ENCODE measurements around the gene FAM9B. TPM values are rescaled to one million over a fixed set of nuclear protein-coding genes. Genes with fewer than 3 reads are reported as not detected.

The FAM9B gene
- polyA plus RNA-seq, 1 donor from 2014 or later: not detected

- Histone ChIP-seq H2AFZ (ENCODE audit: low read depth, low read length) (no peak overlapping the region), H3K9ac (ENCODE audit: low read length) (no peak overlapping the region), H3K36me3 (ENCODE audit: insufficient read depth, low read length) (no peaks in the 10 kb centered on the region), H3K9me3 (ENCODE audit: low read length) (no peaks in the 10 kb centered on the region), H3K27ac (ENCODE audit: low read length) (no peak overlapping the region), H3F3A (ENCODE audit: insufficient read depth, low read length, poor library complexity, severe bottlenecking) (no peaks in the 10 kb centered on the region), H3K79me2 (replicated peaks; ENCODE audit: insufficient read depth, low read length) (no peaks in the 10 kb centered on the region), H3K9me2 (ENCODE audit: insufficient read depth, low read length) (no peaks in the 10 kb centered on the region), H3K27me3 (ENCODE audit: insufficient read depth, low read depth, low read length) (no peaks in the 10 kb centered on the region), H4K20me1 (ENCODE audit: insufficient read depth) (no peaks in the 10 kb centered on the region), H3K4me3 (ENCODE audit: low read length) (no peak overlapping the region), H3K4me2 (ENCODE audit: low read length) (no peak overlapping the region)
- TF ChIP-seq POLR2AphosphoS5 (IDR thresholded peaks at IDR 0.05) (no peak), EP300 (conservative IDR thresholded peaks at IDR 0.05; ENCODE audit: poor library complexity, severe bottlenecking) (no peak), REST (IDR thresholded peaks at IDR 0.05; ENCODE audit: borderline replicate concordance) (no peak), TAF1 (IDR thresholded peaks at IDR 0.05; ENCODE audit: low read depth) (no peak), RAD21 (conservative IDR thresholded peaks at IDR 0.05) (no peak), CTCF (IDR thresholded peaks at IDR 0.05; ENCODE audit: poor library complexity, severe bottlenecking) (no peak), EZH2 (IDR thresholded peaks at IDR 0.05; ENCODE audit: borderline replicate concordance, insufficient read depth, low read length, poor library complexity, severe bottlenecking) (no peak), SMC3 (conservative IDR thresholded peaks at IDR 0.05; ENCODE audit: poor library complexity) (no peak), MXI1 (conservative IDR thresholded peaks at IDR 0.05; ENCODE audit: poor library complexity, severe bottlenecking) (no peak)
Observed at GRCh38 chrX:9033179-9033578, 748 bp downstream of the FAM9B start.

- Histone ChIP-seq H3K9ac (ENCODE audit: low read length) (no peak overlapping the region), H3K4me3 (ENCODE audit: low read length) (no peak overlapping the region), H3K9me3 (ENCODE audit: low read length) (no peaks in the 10 kb centered on the region), H3K27ac (ENCODE audit: low read length) (no peak overlapping the region), H3K36me3 (ENCODE audit: insufficient read depth, low read length) (no peaks in the 10 kb centered on the region), H3F3A (ENCODE audit: insufficient read depth, low read length, poor library complexity, severe bottlenecking) (no peaks in the 10 kb centered on the region), H3K79me2 (replicated peaks; ENCODE audit: insufficient read depth, low read length) (no peaks in the 10 kb centered on the region), H3K27me3 (ENCODE audit: insufficient read depth, low read depth, low read length) (no peaks in the 10 kb centered on the region), H3K9me2 (ENCODE audit: insufficient read depth, low read length) (no peaks in the 10 kb centered on the region), H3K4me2 (ENCODE audit: low read length) (no peak overlapping the region), H2AFZ (ENCODE audit: low read depth, low read length) (no peak overlapping the region), H4K20me1 (ENCODE audit: insufficient read depth) (no peaks in the 10 kb centered on the region)
- no peak for TF ChIP-seq SMC3 (conservative IDR thresholded peaks at IDR 0.05; ENCODE audit: poor library complexity)
- TF ChIP-seq POLR2AphosphoS5 (IDR thresholded peaks at IDR 0.05): no peak
- TF ChIP-seq RAD21 (conservative IDR thresholded peaks at IDR 0.05): no peak
- TF ChIP-seq EP300 (conservative IDR thresholded peaks at IDR 0.05; ENCODE audit: poor library complexity, severe bottlenecking): no peak
- no peak for TF ChIP-seq EZH2 (IDR thresholded peaks at IDR 0.05; ENCODE audit: borderline replicate concordance, insufficient read depth, low read length, poor library complexity, severe bottlenecking)
- TF ChIP-seq MXI1 (conservative IDR thresholded peaks at IDR 0.05; ENCODE audit: poor library complexity, severe bottlenecking): no peak
- TF ChIP-seq TAF1 (IDR thresholded peaks at IDR 0.05; ENCODE audit: low read depth): no peak
- no peak for TF ChIP-seq REST (IDR thresholded peaks at IDR 0.05; ENCODE audit: borderline replicate concordance)
- no peak for TF ChIP-seq CTCF (IDR thresholded peaks at IDR 0.05; ENCODE audit: poor library complexity, severe bottlenecking)
Observed at GRCh38 chrX:9023293-9023692, 10.6 kb downstream of the FAM9B start.

Data from neural cell (in vitro differentiated cells).